K562 (cell line): ENCODE data around the gene CLEC10A. TPM values are rescaled to one million over a fixed set of nuclear protein-coding genes. Genes with fewer than 3 reads are reported as not detected.

Experiments used
- ATAC-seq: fragments of 200-7000 bp; cut with Tn5 transposase; 3 replicates; pipeline ENCODE4 v1.9.1; 2020; ENCODE audit warnings: moderate library complexity
- BruUV-seq: library from RNA; stranded (reverse); fragments of 400-500 nt; replicated peaks from 2 replicates; lab custom pipeline; 2021; lab: Mats Ljungman, UMichigan
- CTCF ChIA-PET: fragments of 300-600 bp; formaldehyde crosslinking; extraction: SDS; loops from one replicate; lab custom pipeline; 2021; ENCODE audit warnings: low intra/inter-chr PET ratio; lab: Yijun Ruan, JAX
- POLR2A ChIA-PET: fragments of 300-600, 350-650 bp; sonication (Branson Sonifier 250); formaldehyde crosslinking; extraction: SDS; loops from one replicate; lab custom pipeline; 2021; ENCODE audit warnings: antibody characterized with exemption, inconsistent platforms; lab: Yijun Ruan, JAX
- DNase-seq, 4 experiments: peaks; one replicate each; pipeline versions ENCODE4 v3.0.0 to v3.0.0-alpha.2; 2011 to 2018; ENCODE audit warnings: low spot score in 3 of 4, mixed read lengths in 3 of 4; ENCODE audit errors: extremely low read depth in 1 of 4
- FAIRE-seq: peaks from 2 replicates; lab custom pipeline; 2011; peaks lifted over from hg19 to GRCh38; lab: Jason Lieb, UNC
- H2AFZ ChIP-seq: 2 replicates; pipeline ENCODE4 v1.6.0; 2011; ENCODE audit warnings: low read depth, low read length, control low read depth, inconsistent platforms
- H3K27ac ChIP-seq: fragments of 200-600 bp; 3 replicates; pipeline ENCODE4 v1.8.0; 2011; ENCODE audit warnings: low read depth, mild to moderate bottlenecking, control low read depth, inconsistent platforms, low read length, moderate library complexity, mixed read lengths; ENCODE audit errors: extremely low read depth
- H3K27me3 ChIP-seq, 2 experiments: fragments of 300-600 bp in 1 of 2; 2 replicates in 1 of 2; 3 replicates in 1 of 2; pipeline versions ENCODE4 v1.6.0 to v1.8.0; 2011; ENCODE audit warnings: inconsistent platforms in 2 of 2, low read length in 2 of 2, mild to moderate bottlenecking in 1 of 2, mixed read lengths in 1 of 2, moderate library complexity in 1 of 2; ENCODE audit not compliant: control insufficient read depth in 2 of 2, insufficient read depth in 2 of 2
- H3K36me3 ChIP-seq: fragments of 300-600 bp; 3 replicates; pipeline ENCODE4 v1.8.0; 2011; ENCODE audit warnings: mild to moderate bottlenecking, low read length, inconsistent platforms; ENCODE audit not compliant: control insufficient read depth, insufficient read depth
- H3K4me1 ChIP-seq, 2 experiments: fragments of 200-600 bp in 1 of 2; replicated peaks in 1 of 2; 2 replicates in 1 of 2; 3 replicates in 1 of 2; pipeline versions ENCODE4 v1.5.1 to v1.8.0; 2011; ENCODE audit warnings: inconsistent platforms in 2 of 2, low read length in 2 of 2, mild to moderate bottlenecking in 1 of 2, mixed read lengths in 1 of 2, moderate library complexity in 1 of 2; ENCODE audit not compliant: control insufficient read depth in 2 of 2, insufficient read depth in 2 of 2
- H3K4me2 ChIP-seq: 2 replicates; pipeline ENCODE4 v1.6.1; 2011; ENCODE audit warnings: low read length, control low read depth, inconsistent platforms, mixed read lengths; ENCODE audit not compliant: insufficient read depth
- H3K4me3 ChIP-seq: fragments of 200-600 bp; sonication (generic), shearing (Covaris generic); 2 replicates; pipeline ENCODE4 v1.5.1; 2016; ENCODE audit warnings: control low read depth, inconsistent platforms
- H3K79me2 ChIP-seq: fragments of 200-600 bp; 3 replicates; pipeline ENCODE4 v1.8.0; 2011; ENCODE audit warnings: low read length, inconsistent platforms; ENCODE audit not compliant: control insufficient read depth, insufficient read depth
- H3K9ac ChIP-seq, 2 experiments: 2 replicates each; pipeline versions ENCODE4 v1.6.0 to v1.6.1; 2011; ENCODE audit warnings: low read depth in 2 of 2, low read length in 2 of 2, control low read depth in 1 of 2, inconsistent platforms in 1 of 2, mild to moderate bottlenecking in 1 of 2, mixed read lengths in 1 of 2; ENCODE audit not compliant: insufficient read depth in 1 of 2
- H3K9me1 ChIP-seq: one replicate; pipeline ENCODE4 v1.6.0; 2011; ENCODE audit warnings: inconsistent platforms, mild to moderate bottlenecking, low read length, moderate library complexity; ENCODE audit not compliant: control insufficient read depth, insufficient read depth
- H3K9me3 ChIP-seq: replicated peaks from 2 replicates; pipeline ENCODE4 v1.5.1; 2011; ENCODE audit warnings: low read depth, low read length, inconsistent platforms; ENCODE audit not compliant: control insufficient read depth, insufficient read depth
- H4K20me1 ChIP-seq: replicated peaks from 2 replicates; pipeline ENCODE4 v1.6.1; 2011; ENCODE audit warnings: low read length, inconsistent platforms, mixed read lengths; ENCODE audit not compliant: control insufficient read depth, insufficient read depth
- ATF7 ChIP-seq: fragments of 450-650 bp; IDR thresholded peaks from 2 replicates; pipeline ENCODE4 v1.7.1; 2014; ENCODE audit warnings: mild to moderate bottlenecking, moderate library complexity
- CCAR2 ChIP-seq: fragments of 200-400 bp; formaldehyde crosslinking; IDR thresholded peaks from 2 replicates; pipeline ENCODE4 v1.6.1; 2017; ENCODE audit warnings: mild to moderate bottlenecking, low read depth, low read length
- DPF2 ChIP-seq: fragments of 450-650 bp; IDR thresholded peaks from 2 replicates; pipeline ENCODE4 v1.6.1; 2016
- E2F1 ChIP-seq: sonication (generic); formaldehyde crosslinking; IDR thresholded peaks from 2 replicates; pipeline ENCODE4 v1.8.1; 2023; ENCODE audit warnings: mild to moderate bottlenecking, missing genetic modification reagents, moderate library complexity
- FOXA1 ChIP-seq: fragments of 450-650 bp; IDR thresholded peaks from 2 replicates; pipeline ENCODE4 v1.6.1; 2016; ENCODE audit warnings: mild to moderate bottlenecking, borderline replicate concordance
- NR2F6 ChIP-seq: fragments of 450-650 bp; formaldehyde crosslinking; IDR thresholded peaks from 2 replicates; pipeline ENCODE4 v1.4.0; 2020; ENCODE audit warnings: mild to moderate bottlenecking
- POU5F1 ChIP-seq: fragments of 150-350 bp; IDR thresholded peaks from 2 replicates; pipeline ENCODE4 v1.6.1; 2014; ENCODE audit warnings: borderline replicate concordance, low read length, low read depth, mild to moderate bottlenecking; ENCODE audit not compliant: partially characterized antibody
- RBM22 ChIP-seq: fragments of 200-400 bp; formaldehyde crosslinking; IDR thresholded peaks from 2 replicates; pipeline ENCODE4 v1.6.1; 2018; ENCODE audit warnings: low read length, low read depth; ENCODE audit not compliant: poor library complexity, severe bottlenecking
- SMARCA4 ChIP-seq: fragments of 450-650 bp; IDR thresholded peaks from 2 replicates; pipeline ENCODE4 v1.6.1; 2016
- SMARCC2 ChIP-seq: fragments of 450-650 bp; IDR thresholded peaks from 2 replicates; pipeline ENCODE4 v1.6.1; 2017; ENCODE audit warnings: antibody characterized with exemption, moderate library complexity, mild to moderate bottlenecking, low read depth
- TEAD4 ChIP-seq, 2 experiments: sonication (generic) in 1 of 2; formaldehyde crosslinking in 1 of 2; IDR thresholded peaks; 2 replicates each; pipeline versions ENCODE4 v1.6.1 to v1.8.0; 2012 to 2022; ENCODE audit warnings: borderline replicate concordance in 1 of 2, inconsistent platforms in 1 of 2, low read length in 1 of 2, mild to moderate bottlenecking in 1 of 2, missing genetic modification reagents in 1 of 2
- TRIM24 ChIP-seq, 2 experiments: fragments of 450-650 bp; IDR thresholded peaks; 2 replicates each; pipeline ENCODE4 v1.6.1; 2016
- U2AF1 ChIP-seq: fragments of 200-400 bp; formaldehyde crosslinking; optimal IDR thresholded peaks from 2 replicates; pipeline ENCODE3; 2017; ENCODE audit warnings: mild to moderate bottlenecking, low read depth, low read length, moderate library complexity
- ZNF121 ChIP-seq: sonication (generic); formaldehyde crosslinking; conservative IDR thresholded peaks from 2 replicates; pipeline ENCODE4 v1.8.0; 2022; ENCODE audit warnings: missing genetic modification reagents
- ZNF224 ChIP-seq: sonication (generic); formaldehyde crosslinking; IDR thresholded peaks from 2 replicates; pipeline ENCODE4 v1.8.0; 2022; ENCODE audit warnings: mild to moderate bottlenecking, missing genetic modification reagents
- WGBS: fragments of 100-300 bp; shearing (Covaris generic); methylation state at CpG from one replicate; pipeline ENCODE4 v1.1.6; 2016; ENCODE audit warnings: low coverage, mixed read lengths; ENCODE audit not compliant: insufficient coverage; ENCODE audit errors: missing lambda C conversion rate; 5-methylcytosine and 5-hydroxymethylcytosine counted together
- in situ Hi-C: fragments of 300-500 bp; cut with MboI; formaldehyde crosslinking; loops from 4 replicates; pipeline ENCODE4 v1.15.0; 2018; ENCODE audit warnings: inconsistent platforms, mixed read lengths
- intact Hi-C: fragments of 100-400 bp; cut with micrococcal nuclease; formaldehyde crosslinking; loops from 2 replicates; pipeline ENCODE4 v1.14.2; 2022
- polyA plus RNA-seq, 8 experiments: library from polyadenylated mRNA; depleted of rRNA in 4 of 8; stranded (reverse) in 5 of 8; unstranded in 3 of 8; fragments of >200 nt; fragmentation: Nextera tagmentation in 2 of 8; fragmentation: Illumina TruSeq in 1 of 8; extraction: Ambion mirVana in 2 of 8; extraction: Trizol in 1 of 8; gene quantifications; 2 replicates each; pipeline versions ENCODE4 v1.2.1 to v1.2.3, GENCODE V29; 2011 to 2014; ENCODE audit warnings: inconsistent platforms in 1 of 8, missing spikeins in 1 of 8
- total RNA-seq, 7 experiments: library from RNA; depleted of rRNA in 6 of 7; stranded (reverse); fragments of >200 nt in 6 of 7; fragmentation: Illumina TruSeq in 2 of 7; extraction: Trizol in 2 of 7; gene quantifications; 2 replicates each; pipeline versions ENCODE4 v1.2.1 to v1.2.3, GENCODE V29; 2011 to 2021; ENCODE audit warnings: low replicate concordance in 1 of 7
- TF ChIP-seq, protein P1 (sequence below): sonication (generic); formaldehyde crosslinking; IDR thresholded peaks from 2 replicates; pipeline ENCODE4 v1.8.0; 2022; ENCODE audit warnings: mild to moderate bottlenecking, low read depth, missing genetic modification reagents
- TF ChIP-seq, protein P2 (sequence below): fragments of 450-650 bp; conservative IDR thresholded peaks from 2 replicates; pipeline ENCODE4 v1.6.1; 2016; ENCODE audit warnings: missing genetic modification characterization, low read depth, mild to moderate bottlenecking, control low read depth, missing compliant biosample characterization

CLEC10A gene
- total and polyA plus RNA-seq, 9 of the 15 experiments (the other 6 are each of a cell fraction or from before 2014, with no cell fraction given), result 0.04 to 0.11 (median 0.05) TPM; not detected in 6

DNA sequence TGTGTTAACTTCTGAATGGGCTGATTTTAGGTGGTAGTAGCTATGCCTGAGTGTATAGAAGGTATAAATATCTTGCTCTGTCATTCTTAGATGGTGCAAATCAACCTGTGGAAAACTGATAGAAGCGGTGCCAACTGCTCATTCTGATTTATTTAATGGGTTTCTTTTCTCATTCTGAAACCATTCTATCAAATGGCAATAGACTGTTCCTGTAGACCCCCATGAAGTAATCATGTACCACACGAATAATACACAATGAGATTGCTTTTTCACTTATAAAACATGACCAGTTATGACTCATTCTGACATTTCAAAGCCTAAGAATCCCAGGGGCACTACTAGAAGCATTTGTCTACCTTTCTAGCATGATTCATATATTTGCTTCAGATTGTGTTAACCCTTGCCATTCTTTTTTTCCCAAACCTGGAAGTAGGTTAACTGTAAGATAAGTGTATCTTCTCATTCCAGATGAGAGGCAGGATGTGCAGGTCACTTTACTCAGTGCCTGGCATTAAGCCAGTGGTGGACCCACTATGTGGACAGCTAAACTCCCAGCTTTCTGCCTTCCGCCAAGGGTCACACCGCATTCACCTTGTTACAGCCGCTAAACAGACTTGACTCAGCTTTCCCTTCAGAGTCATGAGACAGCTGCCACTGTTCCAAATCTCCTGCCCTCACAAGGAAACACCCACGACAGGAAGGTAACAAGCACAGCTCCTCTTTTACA, 19.7 kb downstream of the CLEC10A start (continued):
- TF ChIP-seq TEAD4 (IDR thresholded peaks at IDR 0.05; ENCODE audit: low read length), result peak; percentile 67
- TF ChIP-seq TEAD4 (CRISPR knock-in tag; IDR thresholded peaks at IDR 0.05; ENCODE audit: borderline replicate concordance), result no peak
- TF ChIP-seq POU5F1, result no peak
- no peak for TF ChIP-seq FOXA1
- peak; percentile 53 to 66 for TF ChIP-seq TRIM24 (IDR thresholded peaks at IDR 0.05)
- TF ChIP-seq CCAR2, result no peak
- no peak for TF ChIP-seq NR2F6 (CRISPR knock-in tag)

DNA sequence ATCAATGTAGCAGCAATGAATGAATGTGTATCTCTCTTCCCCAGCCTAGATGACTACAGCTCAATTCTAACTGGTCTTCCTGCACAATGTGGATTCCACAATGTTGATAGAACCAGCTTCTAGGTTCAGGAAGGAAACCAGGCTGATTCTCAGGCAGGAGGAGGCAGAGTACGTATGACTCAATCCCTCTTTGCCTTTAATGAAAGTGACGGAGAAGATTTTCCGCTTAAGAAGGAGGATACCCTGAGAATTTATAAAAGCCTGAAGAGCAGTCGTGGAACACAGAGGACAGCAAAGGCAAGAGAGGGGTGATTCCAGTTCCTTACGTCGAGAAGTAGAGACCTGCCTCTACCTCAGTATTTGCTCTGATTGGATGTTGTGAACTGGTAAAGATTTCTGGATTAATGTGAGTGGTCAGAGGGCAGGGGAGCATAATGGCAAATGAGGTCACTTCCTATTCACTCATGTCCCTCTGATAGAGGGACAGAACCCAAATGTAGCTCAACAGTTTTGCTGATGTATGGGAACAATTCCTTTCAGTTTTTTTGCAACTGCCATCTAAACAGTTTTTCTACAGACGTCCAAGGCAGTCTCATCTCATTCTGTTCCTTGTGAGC, 21.1 kb downstream of the CLEC10A start:
- Histone ChIP-seq H3K36me3 (no peaks in the 10 kb centered on the region), H4K20me1 (0 out of 2 replicates have a peak, but pooled peaks cover 2% of the 10 kb centered on the region), H3K4me2 (no peak overlapping the region), H3K27ac (no peak overlapping the region), H3K4me3 (no peak overlapping the region), H3K27me3 (peaks cover 10 to 16% of the 10 kb centered on the region in 2 experiments), H3K9ac (no peak overlapping the region), H3K9me3 (no peaks in the 10 kb centered on the region), H3K79me2 (no peaks in the 10 kb centered on the region), H2AFZ (no peak overlapping the region), H3K4me1 (no peaks in the 10 kb centered on the region), H3K9me1 (no peaks in the 10 kb centered on the region)
- WGBS, result 11% methylated on average over 7 of the region's 7 CpGs
- ChIA-PET CTCF (no interaction called here), POLR2A (interaction anchor here (0.6 kb wide), 1 partner anchor 160 kb away, joined by 4 read pairs; no protein-coding TSS in a partner anchor)
- no peak for FAIRE-seq
- BruUV-seq, result no TSS peak
- DNase-seq, result no peak
- intact Hi-C loops (no loop called here), in situ Hi-C loops (no loop called here)
- ATAC-seq, result no peak
- TF ChIP-seq RBM22 (no peak), SMARCA4 (no peak), DPF2 (no peak), ATF7 (no peak), ZNF121 (CRISPR knock-in tag) (no peak), U2AF1 (no peak), ZNF224 (CRISPR knock-in tag) (no peak), SMARCC2 (no peak), E2F1 (CRISPR knock-in tag) (no peak)
- TF ChIP-seq, protein P1, sequence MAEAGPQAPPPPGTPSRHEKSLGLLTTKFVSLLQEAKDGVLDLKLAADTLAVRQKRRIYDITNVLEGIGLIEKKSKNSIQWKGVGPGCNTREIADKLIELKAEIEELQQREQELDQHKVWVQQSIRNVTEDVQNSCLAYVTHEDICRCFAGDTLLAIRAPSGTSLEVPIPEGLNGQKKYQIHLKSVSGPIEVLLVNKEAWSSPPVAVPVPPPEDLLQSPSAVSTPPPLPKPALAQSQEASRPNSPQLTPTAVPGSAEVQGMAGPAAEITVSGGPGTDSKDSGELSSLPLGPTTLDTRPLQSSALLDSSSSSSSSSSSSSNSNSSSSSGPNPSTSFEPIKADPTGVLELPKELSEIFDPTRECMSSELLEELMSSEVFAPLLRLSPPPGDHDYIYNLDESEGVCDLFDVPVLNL, result no peak
- TF ChIP-seq, protein P2, sequence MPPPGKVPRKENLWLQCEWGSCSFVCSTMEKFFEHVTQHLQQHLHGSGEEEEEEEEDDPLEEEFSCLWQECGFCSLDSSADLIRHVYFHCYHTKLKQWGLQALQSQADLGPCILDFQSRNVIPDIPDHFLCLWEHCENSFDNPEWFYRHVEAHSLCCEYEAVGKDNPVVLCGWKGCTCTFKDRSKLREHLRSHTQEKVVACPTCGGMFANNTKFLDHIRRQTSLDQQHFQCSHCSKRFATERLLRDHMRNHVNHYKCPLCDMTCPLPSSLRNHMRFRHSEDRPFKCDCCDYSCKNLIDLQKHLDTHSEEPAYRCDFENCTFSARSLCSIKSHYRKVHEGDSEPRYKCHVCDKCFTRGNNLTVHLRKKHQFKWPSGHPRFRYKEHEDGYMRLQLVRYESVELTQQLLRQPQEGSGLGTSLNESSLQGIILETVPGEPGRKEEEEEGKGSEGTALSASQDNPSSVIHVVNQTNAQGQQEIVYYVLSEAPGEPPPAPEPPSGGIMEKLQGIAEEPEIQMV, result no peak
